OCI-LY3 (cell line): ENCODE data around the gene SCPEP1.

Experiments used
- H2AFZ ChIP-seq: fragments of 200-600, 300-600 bp; shearing (Covaris generic); 2 replicates; pipeline ENCODE4 v1.6.0; 2014; ENCODE audit warnings: antibody characterized with exemption, low read depth, low read length
- H3K27ac ChIP-seq: fragments of 200-600, 300-600 bp; sonication (generic); 2 replicates; pipeline ENCODE4 v1.5.1; 2014; ENCODE audit warnings: mild to moderate bottlenecking, low read length, moderate library complexity, mixed read lengths
- H3K27me3 ChIP-seq: fragments of 200-600, 300-600 bp; sonication (generic); 2 replicates; pipeline ENCODE4 v1.6.1; 2014; ENCODE audit warnings: low read depth, low read length, mixed read lengths
- H3K36me3 ChIP-seq: fragments of 200-600, 300-600 bp; sonication (generic); replicated peaks from 2 replicates; pipeline ENCODE3; 2014; ENCODE audit warnings: low read depth, low read length, mixed read lengths
- H3K4me1 ChIP-seq: fragments of 300-600, 200-600 bp; sonication (generic); 2 replicates; pipeline ENCODE4 v1.6.1; 2014; ENCODE audit warnings: low read length, mixed read lengths
- H3K4me2 ChIP-seq: fragments of 200-600, 300-600 bp; sonication (generic); 2 replicates; pipeline ENCODE4 v1.6.1; 2014; ENCODE audit warnings: low read length, mixed read lengths
- H3K4me3 ChIP-seq: fragments of 300-600, 200-600 bp; sonication (generic); 2 replicates; pipeline ENCODE4 v1.5.1; 2014; ENCODE audit warnings: antibody characterized with exemption, mild to moderate bottlenecking, low read length, moderate library complexity
- H3K79me2 ChIP-seq: fragments of 300-600, 200-600 bp; shearing (Covaris generic); 2 replicates; pipeline ENCODE4 v1.6.1; 2014; ENCODE audit warnings: mild to moderate bottlenecking, low read length, mixed read lengths
- H3K9ac ChIP-seq: fragments of 300-600, 200-600 bp; shearing (Covaris generic); 2 replicates; pipeline ENCODE4 v1.6.0; 2014; ENCODE audit warnings: mild to moderate bottlenecking, low read length, moderate library complexity
- H3K9me3 ChIP-seq: fragments of 200-600, 300-600 bp; shearing (Covaris generic); 2 replicates; pipeline ENCODE4 v1.6.1; 2014; ENCODE audit warnings: low read length, mixed read lengths; ENCODE audit not compliant: insufficient read depth
- H4K20me1 ChIP-seq: fragments of 200-600, 300-600 bp; sonication (generic); 2 replicates; pipeline ENCODE4 v1.6.1; 2016; ENCODE audit warnings: low read length, mixed read lengths; ENCODE audit not compliant: insufficient read depth
- EZH2phosphoT487 ChIP-seq: fragments of 200-600 bp; shearing (Covaris generic); IDR thresholded peaks from 2 replicates; pipeline ENCODE4 v1.6.1; 2018; ENCODE audit warnings: antibody characterized with exemption, mixed run types, low read depth
- TF ChIP-seq, protein P1 (sequence below): fragments of 200-600, 300-600 bp; sonication (generic); IDR thresholded peaks from 2 replicates; pipeline ENCODE4 v1.5.1; 2014; ENCODE audit warnings: antibody characterized with exemption, low read length, low read depth

The SCPEP1 gene

GRCh38 chr17:56933151-56933745 lies 44.7 kb upstream of the SCPEP1 start:
- Histone ChIP-seq H3K9ac (no peak overlapping the region), H3K27ac (no peak overlapping the region), H3K4me1 (peaks cover 8% of the 10 kb centered on the region), H3K36me3 (peaks cover 51% of the 10 kb centered on the region), H3K79me2 (no peaks in the 10 kb centered on the region), H4K20me1 (no peaks in the 10 kb centered on the region), H3K4me3 (no peak overlapping the region), H3K4me2 (no peak overlapping the region), H3K27me3 (no peaks in the 10 kb centered on the region), H3K9me3 (peaks cover 20% of the 10 kb centered on the region), H2AFZ (no peak overlapping the region)
- no peak for TF ChIP-seq EZH2phosphoT487
- TF ChIP-seq, protein P1, sequence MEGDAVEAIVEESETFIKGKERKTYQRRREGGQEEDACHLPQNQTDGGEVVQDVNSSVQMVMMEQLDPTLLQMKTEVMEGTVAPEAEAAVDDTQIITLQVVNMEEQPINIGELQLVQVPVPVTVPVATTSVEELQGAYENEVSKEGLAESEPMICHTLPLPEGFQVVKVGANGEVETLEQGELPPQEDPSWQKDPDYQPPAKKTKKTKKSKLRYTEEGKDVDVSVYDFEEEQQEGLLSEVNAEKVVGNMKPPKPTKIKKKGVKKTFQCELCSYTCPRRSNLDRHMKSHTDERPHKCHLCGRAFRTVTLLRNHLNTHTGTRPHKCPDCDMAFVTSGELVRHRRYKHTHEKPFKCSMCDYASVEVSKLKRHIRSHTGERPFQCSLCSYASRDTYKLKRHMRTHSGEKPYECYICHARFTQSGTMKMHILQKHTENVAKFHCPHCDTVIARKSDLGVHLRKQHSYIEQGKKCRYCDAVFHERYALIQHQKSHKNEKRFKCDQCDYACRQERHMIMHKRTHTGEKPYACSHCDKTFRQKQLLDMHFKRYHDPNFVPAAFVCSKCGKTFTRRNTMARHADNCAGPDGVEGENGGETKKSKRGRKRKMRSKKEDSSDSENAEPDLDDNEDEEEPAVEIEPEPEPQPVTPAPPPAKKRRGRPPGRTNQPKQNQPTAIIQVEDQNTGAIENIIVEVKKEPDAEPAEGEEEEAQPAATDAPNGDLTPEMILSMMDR: no peak

DNA sequence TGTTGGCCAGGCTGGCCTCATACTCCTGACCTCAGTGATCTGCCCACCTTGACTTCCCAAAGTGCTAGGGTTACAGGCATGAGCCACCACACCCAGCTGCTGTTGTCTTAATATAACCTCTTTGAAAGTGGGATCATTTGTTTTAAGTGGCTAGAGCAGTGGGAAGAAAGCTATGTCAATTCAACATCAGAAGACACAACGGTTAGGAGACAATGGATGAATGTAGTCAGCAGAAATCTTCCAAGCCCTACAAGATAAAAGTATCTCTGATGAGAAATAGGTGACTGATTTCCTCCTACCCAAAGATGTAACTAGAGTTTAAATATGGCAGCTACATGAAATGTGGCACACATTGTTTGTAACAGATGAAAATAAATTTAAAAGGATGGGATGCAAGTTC lies 44.1 kb upstream of the SCPEP1 start:
- Histone ChIP-seq H3K4me1 (peaks cover 15% of the 10 kb centered on the region), H4K20me1 (no peaks in the 10 kb centered on the region), H3K36me3 (peaks cover 51% of the 10 kb centered on the region), H3K4me3 (no peak overlapping the region), H3K79me2 (no peaks in the 10 kb centered on the region), H3K27ac (no peak overlapping the region), H3K4me2 (no peak overlapping the region), H2AFZ (no peak overlapping the region), H3K9me3 (peaks cover 17% of the 10 kb centered on the region), H3K27me3 (no peaks in the 10 kb centered on the region), H3K9ac (no peak overlapping the region)
- TF ChIP-seq, protein P1: no peak
- TF ChIP-seq EZH2phosphoT487: no peak

DNA sequence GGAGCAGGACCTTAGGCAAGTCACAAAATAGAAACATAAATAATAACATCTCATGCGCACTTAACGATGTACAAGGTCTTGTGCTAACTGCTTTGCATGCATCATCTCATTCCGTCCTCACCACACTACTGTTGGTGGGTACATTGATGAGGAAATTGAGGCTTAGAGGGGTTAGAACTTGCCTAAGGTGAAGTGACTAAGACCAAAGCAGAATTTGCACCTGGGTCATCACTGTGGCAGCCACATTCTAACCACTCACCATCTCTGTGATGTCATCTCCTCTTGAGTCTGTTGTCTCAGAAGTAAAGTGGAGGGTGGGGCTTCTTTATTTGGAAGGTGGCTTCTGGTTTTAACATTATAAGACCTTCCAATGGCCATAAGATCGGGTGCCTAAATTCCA lies 43.7 kb upstream of the SCPEP1 start:
- Histone ChIP-seq H2AFZ (no peak overlapping the region), H3K9ac (no peak overlapping the region), H3K4me2 (no peak overlapping the region), H3K27me3 (no peaks in the 10 kb centered on the region), H3K9me3 (peaks cover 16% of the 10 kb centered on the region), H3K27ac (no peak overlapping the region), H3K79me2 (no peaks in the 10 kb centered on the region), H4K20me1 (no peaks in the 10 kb centered on the region), H3K36me3 (peaks cover 54% of the 10 kb centered on the region), H3K4me3 (no peak overlapping the region), H3K4me1 (peaks cover 17% of the 10 kb centered on the region)
- no peak for TF ChIP-seq EZH2phosphoT487
- TF ChIP-seq, protein P1: no peak

DNA sequence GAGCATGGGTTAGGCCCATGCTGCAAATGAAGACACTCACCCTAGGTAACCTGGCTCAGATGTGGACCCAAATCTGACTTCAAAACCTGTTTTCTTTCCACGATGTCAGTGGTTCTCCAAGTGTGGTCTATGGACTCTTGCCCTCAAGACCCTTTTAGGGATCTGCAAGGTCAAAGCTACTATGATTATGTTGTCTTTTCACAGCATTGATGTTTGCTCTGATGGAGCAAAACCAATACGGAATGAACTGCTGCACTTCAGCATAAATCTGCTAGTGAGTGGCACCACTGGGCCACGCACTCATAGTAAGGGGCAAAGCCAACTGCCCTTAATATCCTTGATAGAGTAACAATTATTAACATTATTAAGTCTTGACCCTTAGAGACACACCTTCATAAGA lies 42.5 kb upstream of the SCPEP1 start:
- Histone ChIP-seq H3K79me2 (no peaks in the 10 kb centered on the region), H3K4me1 (peaks cover 19% of the 10 kb centered on the region), H3K27me3 (no peaks in the 10 kb centered on the region), H4K20me1 (no peaks in the 10 kb centered on the region), H3K4me2 (no peak overlapping the region), H3K36me3 (peaks cover 54% of the 10 kb centered on the region), H3K27ac (no peak overlapping the region), H3K9ac (no peak overlapping the region), H2AFZ (no peak overlapping the region), H3K4me3 (no peak overlapping the region), H3K9me3 (peaks cover 8% of the 10 kb centered on the region)
- TF ChIP-seq, protein P1: no peak
- TF ChIP-seq EZH2phosphoT487: no peak
